ENCODE data around the gene EFCAB9. TPM values are rescaled to one million over a fixed set of nuclear protein-coding genes. Genes with fewer than 3 reads are reported as not detected.

EFCAB9 gene
- total RNA-seq, 3 donors from 2014 or later, result not detected

DNA sequence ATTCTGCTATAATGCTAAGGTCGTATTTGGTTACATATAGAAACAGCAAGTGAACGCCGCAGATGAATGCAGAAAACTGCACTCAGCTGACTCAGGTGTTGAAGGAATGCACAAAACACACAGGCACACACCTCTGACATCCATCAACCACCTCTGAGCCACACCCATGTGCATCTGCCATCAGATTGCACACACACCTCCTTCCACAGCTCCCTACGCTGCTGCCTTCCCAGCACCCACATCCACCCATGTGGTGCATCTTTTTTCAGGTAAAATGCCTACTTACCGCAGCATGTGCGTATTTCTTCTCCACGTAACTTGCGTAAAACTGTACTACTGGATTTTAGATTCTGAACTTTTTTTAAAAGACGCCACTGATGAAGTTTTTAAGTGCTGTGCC is 13.0 kb upstream of the EFCAB9 start:
- Histone ChIP-seq H3K36me3 (ENCODE audit: low read depth) (no peaks in the 10 kb centered on the region), H3K4me1 (ENCODE audit: low read depth) (peaks cover 2% of the 10 kb centered on the region), H3K4me3 (no peak overlapping the region), H3K9me3 (no peaks in the 10 kb centered on the region)
- TF ChIP-seq, protein P1, sequence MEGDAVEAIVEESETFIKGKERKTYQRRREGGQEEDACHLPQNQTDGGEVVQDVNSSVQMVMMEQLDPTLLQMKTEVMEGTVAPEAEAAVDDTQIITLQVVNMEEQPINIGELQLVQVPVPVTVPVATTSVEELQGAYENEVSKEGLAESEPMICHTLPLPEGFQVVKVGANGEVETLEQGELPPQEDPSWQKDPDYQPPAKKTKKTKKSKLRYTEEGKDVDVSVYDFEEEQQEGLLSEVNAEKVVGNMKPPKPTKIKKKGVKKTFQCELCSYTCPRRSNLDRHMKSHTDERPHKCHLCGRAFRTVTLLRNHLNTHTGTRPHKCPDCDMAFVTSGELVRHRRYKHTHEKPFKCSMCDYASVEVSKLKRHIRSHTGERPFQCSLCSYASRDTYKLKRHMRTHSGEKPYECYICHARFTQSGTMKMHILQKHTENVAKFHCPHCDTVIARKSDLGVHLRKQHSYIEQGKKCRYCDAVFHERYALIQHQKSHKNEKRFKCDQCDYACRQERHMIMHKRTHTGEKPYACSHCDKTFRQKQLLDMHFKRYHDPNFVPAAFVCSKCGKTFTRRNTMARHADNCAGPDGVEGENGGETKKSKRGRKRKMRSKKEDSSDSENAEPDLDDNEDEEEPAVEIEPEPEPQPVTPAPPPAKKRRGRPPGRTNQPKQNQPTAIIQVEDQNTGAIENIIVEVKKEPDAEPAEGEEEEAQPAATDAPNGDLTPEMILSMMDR (IDR thresholded peaks at IDR 0.05), result no peak
- DNase-seq (no peak), ATAC-seq (no peak)
- intact Hi-C loops (cut with DNase I, micrococcal nuclease), result no loop called here

DNA sequence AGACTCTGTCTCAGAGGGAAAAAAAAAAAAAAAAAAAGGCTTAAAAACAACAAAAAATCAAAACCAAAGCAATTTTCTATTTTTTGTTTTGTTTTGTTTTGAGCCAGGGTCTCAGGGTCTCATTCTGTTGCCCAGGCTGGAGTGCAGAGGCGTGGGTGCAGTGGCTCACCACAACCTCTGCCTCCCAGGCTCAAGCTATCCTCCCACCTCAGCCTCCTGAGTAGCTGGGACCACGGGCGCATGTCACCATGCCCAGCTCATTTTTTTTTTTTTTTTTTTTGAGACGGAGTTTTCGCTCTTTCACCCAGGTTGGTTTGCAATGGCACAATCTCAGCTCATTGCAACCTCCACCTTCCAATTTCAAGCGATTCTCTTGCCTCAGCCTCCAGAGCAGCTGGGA is 11.7 kb upstream of the EFCAB9 start:
- no peaks in the 10 kb centered on the region for H3K9me3 ChIP-seq
- TF ChIP-seq, protein P1 (IDR thresholded peaks at IDR 0.05), result no peak

DNA sequence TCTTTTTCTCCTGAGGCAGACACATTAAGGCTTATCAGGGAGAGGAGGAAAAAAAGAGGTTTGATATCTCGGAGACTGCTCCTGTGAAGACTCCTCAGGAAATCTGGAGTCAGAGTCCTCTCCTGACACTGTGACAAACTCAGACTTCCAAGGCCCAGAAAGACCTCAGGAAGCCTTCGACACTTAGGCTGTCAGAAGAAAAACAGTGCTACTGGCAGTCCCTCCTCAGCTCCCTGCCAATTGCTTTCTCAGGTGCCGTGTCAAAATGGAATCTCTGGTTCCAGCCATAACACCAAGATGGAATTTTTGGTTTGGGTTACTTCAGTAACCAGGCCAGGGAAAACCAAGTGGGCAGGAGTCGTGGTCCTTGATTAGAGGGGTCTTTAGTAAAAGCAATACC is 10.1 kb upstream of the EFCAB9 start:
- Histone ChIP-seq H3K4me3 (no peak overlapping the region), H3K4me1 (ENCODE audit: low read depth) (peaks cover 6% of the 10 kb centered on the region), H3K9me3 (no peaks in the 10 kb centered on the region), H3K36me3 (ENCODE audit: low read depth) (no peaks in the 10 kb centered on the region)
- ATAC-seq (no peak), DNase-seq (no peak)
- TF ChIP-seq, protein P1 (IDR thresholded peaks at IDR 0.05), result no peak
- intact Hi-C loops (cut with DNase I, micrococcal nuclease), result no loop called here

More for the DNA sequence above, 11.7 kb upstream of the EFCAB9 start:
- H3K4me3 ChIP-seq, result no peak overlapping the region
- DNase-seq (no peak), ATAC-seq (no peak)
- peaks cover 9% of the 10 kb centered on the region for H3K4me1 ChIP-seq (ENCODE audit: low read depth)
- intact Hi-C loops (cut with DNase I, micrococcal nuclease), result no loop called here
- H3K36me3 ChIP-seq (ENCODE audit: low read depth), result no peaks in the 10 kb centered on the region

DNA sequence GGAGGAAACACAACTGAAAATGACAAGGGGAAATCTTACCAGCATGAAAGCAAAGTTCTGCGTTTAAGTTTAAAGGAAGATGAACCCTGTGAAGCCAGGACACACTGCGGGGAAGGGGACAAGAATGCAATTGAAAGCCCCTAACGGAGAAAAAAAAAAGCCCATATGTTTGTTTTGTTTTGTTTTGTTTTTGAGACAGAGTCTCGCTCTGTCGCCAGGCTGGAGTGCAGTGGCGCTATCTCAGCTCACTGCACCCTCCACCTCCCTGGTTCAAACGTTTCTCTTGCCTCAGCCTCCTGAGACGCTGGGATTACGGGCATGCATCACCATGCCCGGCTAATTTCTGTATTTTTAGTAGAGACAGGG is 8.9 kb upstream of the EFCAB9 start:
- Histone ChIP-seq H3K36me3 (ENCODE audit: low read depth) (no peaks in the 10 kb centered on the region), H3K4me1 (ENCODE audit: low read depth) (peaks cover 6% of the 10 kb centered on the region), H3K4me3 (no peak overlapping the region), H3K9me3 (no peaks in the 10 kb centered on the region)
- intact Hi-C loops (cut with DNase I, micrococcal nuclease), result loop anchor here (5.0 kb wide), 2 partner anchors 73 to 78 kb away; no protein-coding TSS in a partner anchor
- DNase-seq, result no peak
- TF ChIP-seq, protein P1 (IDR thresholded peaks at IDR 0.05), result no peak
- no peak for ATAC-seq

DNA sequence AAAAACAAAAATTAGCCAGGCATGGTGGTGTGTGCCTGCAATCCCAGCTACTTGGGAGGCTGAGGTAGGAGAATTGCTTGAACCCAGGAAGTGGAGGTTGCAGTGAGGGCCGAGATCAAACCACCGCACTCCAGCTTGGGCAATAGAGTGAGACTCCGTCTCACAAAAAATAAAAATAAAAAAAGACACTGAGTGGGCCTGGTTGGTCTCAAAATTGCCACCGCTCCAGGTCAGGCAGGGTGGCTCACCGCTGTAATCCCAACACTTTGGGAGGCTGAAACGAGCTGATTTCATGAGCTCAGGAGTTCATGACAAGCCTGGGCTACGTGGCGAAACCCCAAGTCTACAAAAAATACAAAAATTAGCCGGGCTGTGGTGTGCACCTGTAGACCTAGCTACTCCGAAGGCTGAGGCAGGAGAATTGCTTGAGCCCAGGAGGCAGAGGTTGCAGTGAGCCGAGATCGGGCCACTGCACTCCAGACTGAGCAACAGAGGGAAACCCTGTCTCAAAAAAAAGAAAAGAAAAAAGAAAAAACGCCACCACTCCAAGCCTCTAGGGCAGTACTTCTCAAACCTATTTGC is 7.8 kb upstream of the EFCAB9 start:
- TF ChIP-seq, protein P1 (IDR thresholded peaks at IDR 0.05), result no peak
- intact Hi-C loops (cut with DNase I, micrococcal nuclease), result loop anchor here (5.0 kb wide), 2 partner anchors 74 to 79 kb away; no protein-coding TSS in a partner anchor
- H3K9me3 ChIP-seq, result no peaks in the 10 kb centered on the region
- peaks cover 6% of the 10 kb centered on the region for H3K4me1 ChIP-seq (ENCODE audit: low read depth)
- H3K4me3 ChIP-seq, result no peak overlapping the region
- DNase-seq (no peak), ATAC-seq (no peak)
- H3K36me3 ChIP-seq (ENCODE audit: low read depth), result no peaks in the 10 kb centered on the region
